ENCODE data around the gene MTM1.

DNA sequence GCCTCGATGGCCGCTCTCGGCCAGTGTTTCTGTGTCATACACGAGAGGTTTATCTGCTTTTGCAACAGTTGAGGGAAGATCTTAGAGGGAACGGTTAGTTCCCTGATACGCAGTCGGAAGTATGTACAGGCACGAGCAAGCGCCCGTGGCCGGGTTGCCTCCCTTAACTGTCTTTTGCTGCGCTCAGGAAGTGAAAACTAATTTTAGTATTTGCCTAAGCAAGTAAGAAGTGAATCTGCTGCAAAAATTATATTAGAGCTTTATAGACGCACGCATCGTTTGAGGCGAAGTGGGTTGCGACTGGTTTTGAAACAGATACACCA is 695 bp downstream of the MTM1 start:
- TF ChIP-seq ZFP30 (CRISPR knock-in tag; IDR thresholded peaks at IDR 0.05) (no peak), CSDC2 (CRISPR knock-in tag; IDR thresholded peaks at IDR 0.05) (no peak), ZFP3 (CRISPR knock-in tag; IDR thresholded peaks at IDR 0.05) (no peak), OSR1 (CRISPR knock-in tag; IDR thresholded peaks at IDR 0.05) (no peak), RARB (CRISPR knock-in tag; IDR thresholded peaks at IDR 0.05) (no peak), BACH2 (CRISPR knock-in tag; IDR thresholded peaks at IDR 0.05; ENCODE audit: borderline replicate concordance) (no peak), ISL1 (CRISPR knock-in tag; IDR thresholded peaks at IDR 0.05) (no peak), ZNF8 (CRISPR knock-in tag; IDR thresholded peaks at IDR 0.05) (no peak), ZNF565 (CRISPR knock-in tag; conservative IDR thresholded peaks at IDR 0.05; ENCODE audit: low read depth) (no peak)
- TF ChIP-seq, protein P1, sequence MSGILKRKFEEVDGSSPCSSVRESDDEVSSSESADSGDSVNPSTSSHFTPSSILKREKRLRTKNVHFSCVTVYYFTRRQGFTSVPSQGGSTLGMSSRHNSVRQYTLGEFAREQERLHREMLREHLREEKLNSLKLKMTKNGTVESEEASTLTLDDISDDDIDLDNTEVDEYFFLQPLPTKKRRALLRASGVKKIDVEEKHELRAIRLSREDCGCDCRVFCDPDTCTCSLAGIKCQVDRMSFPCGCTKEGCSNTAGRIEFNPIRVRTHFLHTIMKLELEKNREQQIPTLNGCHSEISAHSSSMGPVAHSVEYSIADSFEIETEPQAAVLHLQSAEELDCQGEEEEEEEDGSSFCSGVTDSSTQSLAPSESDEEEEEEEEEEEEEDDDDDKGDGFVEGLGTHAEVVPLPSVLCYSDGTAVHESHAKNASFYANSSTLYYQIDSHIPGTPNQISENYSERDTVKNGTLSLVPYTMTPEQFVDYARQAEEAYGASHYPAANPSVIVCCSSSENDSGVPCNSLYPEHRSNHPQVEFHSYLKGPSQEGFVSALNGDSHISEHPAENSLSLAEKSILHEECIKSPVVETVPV (CRISPR knock-in tag; IDR thresholded peaks at IDR 0.05) = no peak
- TF ChIP-seq, protein P2, sequence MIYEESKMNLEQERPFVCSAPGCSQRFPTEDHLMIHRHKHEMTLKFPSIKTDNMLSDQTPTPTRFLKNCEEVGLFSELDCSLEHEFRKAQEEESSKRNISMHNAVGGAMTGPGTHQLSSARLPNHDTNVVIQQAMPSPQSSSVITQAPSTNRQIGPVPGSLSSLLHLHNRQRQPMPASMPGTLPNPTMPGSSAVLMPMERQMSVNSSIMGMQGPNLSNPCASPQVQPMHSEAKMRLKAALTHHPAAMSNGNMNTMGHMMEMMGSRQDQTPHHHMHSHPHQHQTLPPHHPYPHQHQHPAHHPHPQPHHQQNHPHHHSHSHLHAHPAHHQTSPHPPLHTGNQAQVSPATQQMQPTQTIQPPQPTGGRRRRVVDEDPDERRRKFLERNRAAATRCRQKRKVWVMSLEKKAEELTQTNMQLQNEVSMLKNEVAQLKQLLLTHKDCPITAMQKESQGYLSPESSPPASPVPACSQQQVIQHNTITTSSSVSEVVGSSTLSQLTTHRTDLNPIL (CRISPR knock-in tag; IDR thresholded peaks at IDR 0.05; ENCODE audit: low read depth) = no peak
- TF ChIP-seq, protein P3, sequence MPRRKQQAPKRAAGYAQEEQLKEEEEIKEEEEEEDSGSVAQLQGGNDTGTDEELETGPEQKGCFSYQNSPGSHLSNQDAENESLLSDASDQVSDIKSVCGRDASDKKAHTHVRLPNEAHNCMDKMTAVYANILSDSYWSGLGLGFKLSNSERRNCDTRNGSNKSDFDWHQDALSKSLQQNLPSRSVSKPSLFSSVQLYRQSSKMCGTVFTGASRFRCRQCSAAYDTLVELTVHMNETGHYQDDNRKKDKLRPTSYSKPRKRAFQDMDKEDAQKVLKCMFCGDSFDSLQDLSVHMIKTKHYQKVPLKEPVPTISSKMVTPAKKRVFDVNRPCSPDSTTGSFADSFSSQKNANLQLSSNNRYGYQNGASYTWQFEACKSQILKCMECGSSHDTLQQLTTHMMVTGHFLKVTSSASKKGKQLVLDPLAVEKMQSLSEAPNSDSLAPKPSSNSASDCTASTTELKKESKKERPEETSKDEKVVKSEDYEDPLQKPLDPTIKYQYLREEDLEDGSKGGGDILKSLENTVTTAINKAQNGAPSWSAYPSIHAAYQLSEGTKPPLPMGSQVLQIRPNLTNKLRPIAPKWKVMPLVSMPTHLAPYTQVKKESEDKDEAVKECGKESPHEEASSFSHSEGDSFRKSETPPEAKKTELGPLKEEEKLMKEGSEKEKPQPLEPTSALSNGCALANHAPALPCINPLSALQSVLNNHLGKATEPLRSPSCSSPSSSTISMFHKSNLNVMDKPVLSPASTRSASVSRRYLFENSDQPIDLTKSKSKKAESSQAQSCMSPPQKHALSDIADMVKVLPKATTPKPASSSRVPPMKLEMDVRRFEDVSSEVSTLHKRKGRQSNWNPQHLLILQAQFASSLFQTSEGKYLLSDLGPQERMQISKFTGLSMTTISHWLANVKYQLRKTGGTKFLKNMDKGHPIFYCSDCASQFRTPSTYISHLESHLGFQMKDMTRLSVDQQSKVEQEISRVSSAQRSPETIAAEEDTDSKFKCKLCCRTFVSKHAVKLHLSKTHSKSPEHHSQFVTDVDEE (CRISPR knock-in tag; IDR thresholded peaks at IDR 0.05) = no peak
- TF ChIP-seq, protein P4, sequence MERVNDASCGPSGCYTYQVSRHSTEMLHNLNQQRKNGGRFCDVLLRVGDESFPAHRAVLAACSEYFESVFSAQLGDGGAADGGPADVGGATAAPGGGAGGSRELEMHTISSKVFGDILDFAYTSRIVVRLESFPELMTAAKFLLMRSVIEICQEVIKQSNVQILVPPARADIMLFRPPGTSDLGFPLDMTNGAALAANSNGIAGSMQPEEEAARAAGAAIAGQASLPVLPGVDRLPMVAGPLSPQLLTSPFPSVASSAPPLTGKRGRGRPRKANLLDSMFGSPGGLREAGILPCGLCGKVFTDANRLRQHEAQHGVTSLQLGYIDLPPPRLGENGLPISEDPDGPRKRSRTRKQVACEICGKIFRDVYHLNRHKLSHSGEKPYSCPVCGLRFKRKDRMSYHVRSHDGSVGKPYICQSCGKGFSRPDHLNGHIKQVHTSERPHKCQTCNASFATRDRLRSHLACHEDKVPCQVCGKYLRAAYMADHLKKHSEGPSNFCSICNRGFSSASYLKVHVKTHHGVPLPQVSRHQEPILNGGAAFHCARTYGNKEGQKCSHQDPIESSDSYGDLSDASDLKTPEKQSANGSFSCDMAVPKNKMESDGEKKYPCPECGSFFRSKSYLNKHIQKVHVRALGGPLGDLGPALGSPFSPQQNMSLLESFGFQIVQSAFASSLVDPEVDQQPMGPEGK (CRISPR knock-in tag; IDR thresholded peaks at IDR 0.05; ENCODE audit: borderline replicate concordance) = no peak
